Measurements from ENCODE around the gene ARCN1.

DNA sequence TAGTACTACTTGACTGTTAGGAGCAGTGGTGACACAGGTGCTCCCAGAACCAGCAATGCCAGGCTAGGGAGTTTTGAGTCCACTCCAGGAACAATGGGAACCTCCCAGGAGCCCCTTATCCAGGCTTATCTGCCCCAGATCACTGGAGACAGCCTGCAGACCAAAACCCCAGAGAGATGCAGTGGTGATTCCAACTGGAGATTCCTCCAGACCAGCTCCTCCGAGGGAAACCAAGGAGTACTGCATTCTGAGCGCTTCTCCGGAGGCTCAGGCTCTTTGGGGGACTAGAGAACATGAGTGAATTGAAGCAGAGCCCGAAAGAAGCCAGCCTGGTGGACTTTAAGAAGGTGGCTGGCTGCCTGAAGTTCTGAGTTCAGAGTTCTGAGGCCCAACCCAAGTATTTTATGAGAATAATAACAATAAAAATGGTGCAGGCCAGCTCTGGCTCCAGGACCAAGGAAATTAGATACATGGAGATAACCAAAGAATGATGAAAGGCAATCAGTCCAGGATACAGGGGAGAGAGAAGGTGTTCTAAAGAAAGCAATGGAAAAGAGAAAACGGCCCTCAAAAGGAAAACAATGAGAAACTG lies 42.5 kb upstream of the ARCN1 start:
- TF ChIP-seq POLR2A (IDR thresholded peaks at IDR 0.05) (no peak), POLR2AphosphoS5 (IDR thresholded peaks at IDR 0.05) (no peak)
- TF ChIP-seq, protein P1, sequence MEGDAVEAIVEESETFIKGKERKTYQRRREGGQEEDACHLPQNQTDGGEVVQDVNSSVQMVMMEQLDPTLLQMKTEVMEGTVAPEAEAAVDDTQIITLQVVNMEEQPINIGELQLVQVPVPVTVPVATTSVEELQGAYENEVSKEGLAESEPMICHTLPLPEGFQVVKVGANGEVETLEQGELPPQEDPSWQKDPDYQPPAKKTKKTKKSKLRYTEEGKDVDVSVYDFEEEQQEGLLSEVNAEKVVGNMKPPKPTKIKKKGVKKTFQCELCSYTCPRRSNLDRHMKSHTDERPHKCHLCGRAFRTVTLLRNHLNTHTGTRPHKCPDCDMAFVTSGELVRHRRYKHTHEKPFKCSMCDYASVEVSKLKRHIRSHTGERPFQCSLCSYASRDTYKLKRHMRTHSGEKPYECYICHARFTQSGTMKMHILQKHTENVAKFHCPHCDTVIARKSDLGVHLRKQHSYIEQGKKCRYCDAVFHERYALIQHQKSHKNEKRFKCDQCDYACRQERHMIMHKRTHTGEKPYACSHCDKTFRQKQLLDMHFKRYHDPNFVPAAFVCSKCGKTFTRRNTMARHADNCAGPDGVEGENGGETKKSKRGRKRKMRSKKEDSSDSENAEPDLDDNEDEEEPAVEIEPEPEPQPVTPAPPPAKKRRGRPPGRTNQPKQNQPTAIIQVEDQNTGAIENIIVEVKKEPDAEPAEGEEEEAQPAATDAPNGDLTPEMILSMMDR (IDR thresholded peaks at IDR 0.05) = no peak

Data from upper lobe of left lung (tissue), 4 donors.